WTC11 (cell line): ENCODE measurements around the gene FMO2.

Source experiments
- CTCF ChIP-seq: fragments of 200-600 bp; IDR thresholded peaks from 2 replicates; pipeline ENCODE4 v1.8.0; 2022; ENCODE audit warnings: antibody characterized with exemption
- E2F1 ChIP-seq: sonication (generic); formaldehyde crosslinking; IDR thresholded peaks from 2 replicates; pipeline ENCODE4 v1.8.0; 2022; ENCODE audit warnings: mild to moderate bottlenecking, missing genetic modification reagents
- GRHL2 ChIP-seq: fragments of 250-450 bp; sonication (Bioruptor Pico); IDR thresholded peaks from 2 replicates; pipeline ENCODE4 v1.8.0; 2022; ENCODE audit warnings: mild to moderate bottlenecking, moderate library complexity; ENCODE audit not compliant: insufficient replicate concordance, severe bottlenecking
- TEAD4 ChIP-seq: sonication (generic); formaldehyde crosslinking; IDR thresholded peaks from 2 replicates; pipeline ENCODE4 v1.8.0; 2022; ENCODE audit warnings: mild to moderate bottlenecking, missing genetic modification reagents
- ZNF138 ChIP-seq: sonication (generic); formaldehyde crosslinking; conservative IDR thresholded peaks from 2 replicates; pipeline ENCODE4 v1.8.1; 2022; ENCODE audit warnings: mild to moderate bottlenecking, moderate library complexity, missing genetic modification reagents

GRCh38 chr1:171213559-171214454, 28.7 kb downstream of the FMO2 start:
- TF ChIP-seq TEAD4 (CRISPR knock-in tag) (no peak), CTCF (no peak), GRHL2 (no peak), ZNF138 (CRISPR knock-in tag) (no peak), E2F1 (no peak)
